IMR-90 (cell line): ENCODE measurements around the gene TM4SF18. TPM values are rescaled to one million over a fixed set of nuclear protein-coding genes. Genes with fewer than 3 reads are reported as not detected.

Source experiments
- ATAC-seq: fragments of 200-7000 bp; cut with Tn5 transposase; 2 replicates; pipeline ENCODE4 v1.9.1; 2020; ENCODE audit warnings: low read depth, mild to moderate bottlenecking, moderate library complexity
- BruUV-seq: library from RNA; stranded (reverse); fragments of 400-500 nt; replicated peaks from 2 replicates; lab custom pipeline; 2021; lab: Mats Ljungman, UMichigan
- CTCF ChIA-PET: fragments of 300-600 bp; formaldehyde crosslinking; extraction: SDS; loops from one replicate; lab custom pipeline; 2021; ENCODE audit warnings: antibody characterized with exemption; lab: Yijun Ruan, JAX
- POLR2A ChIA-PET: fragments of 300-600 bp; sonication (Branson Sonifier 250); formaldehyde crosslinking; loops from one replicate; lab custom pipeline; 2022; ENCODE audit warnings: antibody characterized with exemption; ENCODE audit not compliant: unreplicated experiment; lab: Charles Lee
- DNase-seq: peaks from one replicate; pipeline ENCODE4 v3.0.0; 2013
- H2AFZ ChIP-seq: replicated peaks from 2 replicates; pipeline ENCODE3; 2013; ENCODE audit warnings: low read length, mild to moderate bottlenecking; ENCODE audit not compliant: poor library complexity
- H2AK5ac ChIP-seq: 2 replicates; pipeline ENCODE4 v1.6.1; 2013; ENCODE audit warnings: low read depth, low read length, inconsistent platforms
- H2AK9ac ChIP-seq: replicated peaks from 2 replicates; pipeline ENCODE3; 2013; ENCODE audit warnings: mild to moderate bottlenecking, low read depth, low read length, moderate library complexity; ENCODE audit not compliant: poor library complexity
- H2BK120ac ChIP-seq: 2 replicates; pipeline ENCODE4 v1.6.1; 2013; ENCODE audit warnings: low read depth, low read length, inconsistent platforms
- H2BK15ac ChIP-seq: 3 replicates; pipeline ENCODE4 v1.6.1; 2013; ENCODE audit warnings: low read depth, low read length, inconsistent platforms
- H2BK20ac ChIP-seq: 2 replicates; pipeline ENCODE4 v1.6.1; 2013; ENCODE audit warnings: low read depth, mild to moderate bottlenecking, inconsistent platforms, low read length, moderate library complexity
- H2BK5ac ChIP-seq: 2 replicates; pipeline ENCODE4 v1.6.1; 2013; ENCODE audit warnings: mild to moderate bottlenecking, low read depth, low read length, inconsistent platforms; ENCODE audit not compliant: poor library complexity, severe bottlenecking
- H3K14ac ChIP-seq: replicated peaks from 2 replicates; pipeline ENCODE4 v1.6.1; 2013; ENCODE audit warnings: low read depth, low read length, inconsistent platforms
- H3K18ac ChIP-seq: 2 replicates; pipeline ENCODE4 v1.6.1; 2013; ENCODE audit warnings: low read depth, low read length, control low read depth
- H3K23ac ChIP-seq: 2 replicates; pipeline ENCODE4 v1.6.1; 2013; ENCODE audit warnings: low read depth, low read length, inconsistent platforms
- H3K27ac ChIP-seq: 2 replicates; pipeline ENCODE4 v1.5.1; 2013; ENCODE audit warnings: mild to moderate bottlenecking, control low read depth, low read length; ENCODE audit not compliant: insufficient read depth
- H3K27me3 ChIP-seq: 2 replicates; pipeline ENCODE4 v1.6.1; 2013; ENCODE audit warnings: low read length; ENCODE audit not compliant: control insufficient read depth, insufficient read depth
- H3K36me3 ChIP-seq: 2 replicates; pipeline ENCODE4 v1.6.1; 2013; ENCODE audit warnings: low read length, mixed read lengths; ENCODE audit not compliant: control insufficient read depth, insufficient read depth
- H3K4ac ChIP-seq: 2 replicates; pipeline ENCODE4 v1.6.1; 2013; ENCODE audit warnings: low read depth, low read length, inconsistent platforms
- H3K4me1 ChIP-seq: 2 replicates; pipeline ENCODE4 v1.6.1; 2013; ENCODE audit warnings: low read length, mixed read lengths; ENCODE audit not compliant: control insufficient read depth, insufficient read depth
- H3K4me2 ChIP-seq: 2 replicates; pipeline ENCODE4 v1.6.1; 2013; ENCODE audit warnings: low read depth, mild to moderate bottlenecking, control low read depth, low read length, moderate library complexity
- H3K4me3 ChIP-seq: 2 replicates; pipeline ENCODE4 v1.5.1; 2013; ENCODE audit warnings: low read depth, mild to moderate bottlenecking, control low read depth, low read length, moderate library complexity; ENCODE audit not compliant: insufficient read depth
- H3K56ac ChIP-seq: 2 replicates; pipeline ENCODE4 v1.6.1; 2013; ENCODE audit warnings: low read length, inconsistent platforms; ENCODE audit not compliant: insufficient read depth; ENCODE audit errors: extremely low read depth
- H3K79me1 ChIP-seq, 2 experiments: 2 replicates each; pipeline ENCODE4 v1.6.1; 2013; ENCODE audit warnings: low read length in 2 of 2, inconsistent platforms in 1 of 2, low read depth in 1 of 2
- H3K9ac ChIP-seq: 2 replicates; pipeline ENCODE4 v1.6.1; 2013; ENCODE audit warnings: low read depth, low read length, control low read depth
- H3K9me1 ChIP-seq: 2 replicates; pipeline ENCODE4 v1.6.1; 2013; ENCODE audit warnings: low read length, inconsistent platforms; ENCODE audit not compliant: insufficient read depth
- H3K9me3 ChIP-seq: 2 replicates; pipeline ENCODE4 v1.6.1; 2013; ENCODE audit warnings: low read length; ENCODE audit not compliant: control insufficient read depth, insufficient read depth
- H4K20me1 ChIP-seq: 2 replicates; pipeline ENCODE4 v1.6.1; 2013; ENCODE audit warnings: low read length, inconsistent platforms; ENCODE audit not compliant: insufficient read depth
- H4K5ac ChIP-seq: 2 replicates; pipeline ENCODE4 v1.6.1; 2013; ENCODE audit warnings: mild to moderate bottlenecking, low read depth, low read length, control low read depth
- H4K8ac ChIP-seq, 2 experiments: 2 replicates each; pipeline ENCODE4 v1.6.1; 2013; ENCODE audit warnings: low read depth in 2 of 2, low read length in 2 of 2, control low read depth in 1 of 2, inconsistent platforms in 1 of 2
- H4K91ac ChIP-seq: 2 replicates; pipeline ENCODE4 v1.6.1; 2013; ENCODE audit warnings: low read depth, low read length, inconsistent platforms; ENCODE audit not compliant: insufficient read depth
- CEBPB ChIP-seq: IDR thresholded peaks from 2 replicates; pipeline ENCODE4 v1.6.1; 2012; ENCODE audit warnings: low read depth, low read length, improper control_type of control experiment
- RFX5 ChIP-seq: IDR thresholded peaks from 2 replicates; pipeline ENCODE4 v1.8.0; 2012; ENCODE audit warnings: low read depth, mild to moderate bottlenecking, low read length, moderate library complexity
- USF2 ChIP-seq: fragments of 150-350 bp; IDR thresholded peaks from 2 replicates; pipeline ENCODE4 v1.6.1; 2017; ENCODE audit warnings: mild to moderate bottlenecking, antibody characterized with exemption, low read length, low read depth
- WGBS, 2 experiments: methylation state at CpG; one replicate each; pipeline versions ENCODE4 v1.1.5 to v1.1.7; 2013; ENCODE audit warnings: missing lambda C conversion rate in 2 of 2; ENCODE audit not compliant: insufficient read length in 1 of 2; ENCODE audit errors: extremely low coverage in 2 of 2; 5-methylcytosine and 5-hydroxymethylcytosine counted together
- dilution Hi-C: fragments of 300-500 bp; cut with HindIII; formaldehyde crosslinking; loops from one replicate; pipeline ENCODE4 v1.14.3; 2018; ENCODE audit warnings: low sequenced_read_pairs; ENCODE audit not compliant: unreplicated experiment
- in situ Hi-C: fragments of 300-500 bp; cut with MboI; formaldehyde crosslinking; loops from 3 replicates; pipeline ENCODE4 v1.14.3; 2019; ENCODE audit warnings: low sequenced_read_pairs, inconsistent platforms, mixed read lengths
- intact Hi-C: fragments of 100-400 bp; cut with micrococcal nuclease; formaldehyde crosslinking; loops from 2 replicates; pipeline ENCODE4 v1.10.0; 2022
- polyA plus RNA-seq, 3 experiments: library from polyadenylated mRNA; depleted of rRNA; stranded (reverse); fragments of >200 nt; gene quantifications; 2 replicates each; pipeline ENCODE4 v1.2.3, GENCODE V29; 2012; ENCODE audit warnings: low replicate concordance in 1 of 3
- total RNA-seq: library from RNA; depleted of rRNA; stranded (reverse); fragments of >200 nt; gene quantifications from 2 replicates; pipeline ENCODE4 v1.2.3, GENCODE V29; 2012

The TM4SF18 gene
- total and polyA plus RNA-seq, 2 of the 4 experiments (the other 2 are of a cell fraction), result under 0.01 TPM; not detected in 1

- Histone ChIP-seq H3K56ac (peak overlapping the region; percentile 20; the same call in 1 of the 2 replicates), H2BK120ac (peak overlapping the region; percentile 66), H3K9me1 (peaks cover 11% of the 10 kb centered on the region; the same call in 1 of the 2 replicates), H3K4me2 (peak overlapping the region; percentile 48; the same call in 1 of the 2 replicates), H2AFZ (peak overlapping the region; percentile 78), H3K27me3 (no peaks in the 10 kb centered on the region), H3K4me3 (no peak overlapping the region), H3K18ac (peak overlapping the region; percentile 7; the same call in 1 of the 2 replicates), H3K27ac (peak overlapping the region; percentile 73), H3K9ac (no peak overlapping the region), H3K4ac (peak overlapping the region; percentile 71), H4K8ac (peak overlapping the region; percentile 45 to 57; a peak in 3 of 4 replicates), H4K20me1 (no peaks in the 10 kb centered on the region), H3K79me1 (peaks cover 0 to 9% of the 10 kb centered on the region in 2 experiments; a peak in 1 of 4 replicates), H3K9me3 (no peaks in the 10 kb centered on the region), H2BK15ac (peak overlapping the region; percentile 72; the same call in 1 of the 3 replicates), H2BK5ac (peak overlapping the region; percentile 69), H4K5ac (no peak overlapping the region; the same call in 1 of the 2 replicates), H2AK9ac (peak overlapping the region; percentile 79), H4K91ac (0 out of 2 replicates have a peak overlapping the region, but pooled peaks have one; percentile 18), H2AK5ac (peak overlapping the region; percentile 92), H2BK20ac (peak overlapping the region; percentile 66), H3K14ac (peak overlapping the region; percentile 81), H3K36me3 (no peaks in the 10 kb centered on the region), H3K23ac (peak overlapping the region; percentile 61; the same call in 1 of the 2 replicates), H3K4me1 (peaks cover 14% of the 10 kb centered on the region)
- intact Hi-C loops, result no loop called here
- ATAC-seq (peak; percentile 50), DNase-seq (peak; percentile 94)
- WGBS, 2 experiments, result 100% methylated on average over 1 of the region's 4 CpGs; no CpG with 5 or more reads in 1 of the 2 experiments
- POLR2A ChIA-PET, result no interaction called here
- BruUV-seq, result no TSS peak
- in situ Hi-C loops, result no loop called here
- TF ChIP-seq USF2, result no peak
- peak; percentile 46; the same call in 1 of the 2 replicates for TF ChIP-seq RFX5
- TF ChIP-seq CEBPB, result peak; percentile 63; the same call in 1 of the 2 replicates
- dilution Hi-C loops, result no loop called here
- CTCF ChIA-PET, result interaction anchor here (0.7 kb wide), 1 partner anchor 14 kb away, joined by 3 read pairs; no protein-coding TSS in a partner anchor
Observed at GRCh38 chr3:149342413-149343380, 9.3 kb upstream of the TM4SF18 start.
